ENCODE results near the gene KANSL3. TPM values are rescaled to one million over a fixed set of nuclear protein-coding genes. Genes with fewer than 3 reads are reported as not detected.

Gene KANSL3
- total RNA-seq, 2 donors from 2014 or later: 26.9 to 27.6 TPM

GRCh38 chr2:96618596-96619283, 19.4 kb downstream of the KANSL3 start:
- intact Hi-C loops (cut with DNase I): no loop called here
- ATAC-seq: peak; percentile 10 to 54
- no peak for DNase-seq

GRCh38 chr2:96617012-96617411, 21.1 kb downstream of the KANSL3 start:
- ATAC-seq (peak in 1 of 2 donors; percentile 15), DNase-seq (no peak)
- intact Hi-C loops (cut with DNase I): no loop called here

GRCh38 chr2:96616535-96616934, 21.6 kb downstream of the KANSL3 start:
- peak in 1 of 2 donors; percentile 9 for ATAC-seq
- intact Hi-C loops (cut with DNase I): no loop called here
- DNase-seq: no peak

GRCh38 chr2:96616128-96616527, 22.0 kb downstream of the KANSL3 start:
- ATAC-seq (no peak), DNase-seq (no peak)
- intact Hi-C loops (cut with DNase I): no loop called here

GRCh38 chr2:96608469-96609455, 29.4 kb downstream of the KANSL3 start:
- intact Hi-C loops (cut with DNase I): no loop called here
- DNase-seq: no peak
- ATAC-seq: peak in 1 of 2 donors; percentile 58

GRCh38 chr2:96604104-96604503, 34.0 kb downstream of the KANSL3 start:
- ATAC-seq: no peak
- DNase-seq: no peak
- intact Hi-C loops (cut with DNase I): no loop called here

- no peak for ATAC-seq
- intact Hi-C loops (cut with DNase I): no loop called here
- no peak for DNase-seq
Observed at GRCh38 chr2:96602330-96602823, 35.7 kb downstream of the KANSL3 start.

GRCh38 chr2:96601382-96602292, 36.5 kb downstream of the KANSL3 start:
- intact Hi-C loops (cut with DNase I): no loop called here
- peak in 1 of 2 donors; percentile 14 for ATAC-seq

GRCh38 chr2:96599941-96600340, 38.2 kb downstream of the KANSL3 start:
- DNase-seq: no peak
- intact Hi-C loops (cut with DNase I): no loop called here
- ATAC-seq: no peak

More at GRCh38 chr2:96601382-96602292, 36.5 kb downstream of the KANSL3 start:
- no peak for DNase-seq

GRCh38 chr2:96596596-96596995, 41.5 kb downstream of the KANSL3 start:
- no peak for ATAC-seq
- no peak for DNase-seq
- intact Hi-C loops (cut with DNase I): no loop called here

GRCh38 chr2:96594691-96595152, 43.4 kb downstream of the KANSL3 start:
- intact Hi-C loops (cut with DNase I): no loop called here
- no peak for ATAC-seq
- DNase-seq: no peak

GRCh38 chr2:96594282-96594681, 43.8 kb downstream of the KANSL3 start:
- ATAC-seq (no peak), DNase-seq (no peak)
- intact Hi-C loops (cut with DNase I): no loop called here

GRCh38 chr2:96591494-96591893, 46.6 kb downstream of the KANSL3 start:
- DNase-seq (no peak), ATAC-seq (no peak)
- intact Hi-C loops (cut with DNase I): no loop called here

- ATAC-seq: no peak
- DNase-seq: no peak
- intact Hi-C loops (cut with DNase I): no loop called here
Observed at GRCh38 chr2:96591054-96591453, 47.1 kb downstream of the KANSL3 start.

- DNase-seq: no peak
- intact Hi-C loops (cut with DNase I): no loop called here
- no peak for ATAC-seq
Observed at GRCh38 chr2:96587843-96588242, 50.3 kb downstream of the KANSL3 start.

- intact Hi-C loops (cut with DNase I): no loop called here
- DNase-seq: no peak
- ATAC-seq: peak in 1 of 2 donors; percentile 76
Observed at GRCh38 chr2:96584017-96584416, 54.1 kb downstream of the KANSL3 start.

- no peak for DNase-seq
- intact Hi-C loops (cut with DNase I): no loop called here
- no peak for ATAC-seq
Observed at GRCh38 chr2:96580771-96581170, 57.3 kb downstream of the KANSL3 start.

- ATAC-seq (no peak), DNase-seq (no peak)
- intact Hi-C loops (cut with DNase I): no loop called here
Observed at GRCh38 chr2:96579422-96579821, 58.7 kb downstream of the KANSL3 start.

GRCh38 chr2:96578731-96579130, 59.4 kb downstream of the KANSL3 start:
- intact Hi-C loops (cut with DNase I): no loop called here
- no peak for DNase-seq
- ATAC-seq: no peak

Data from left cardiac atrium (tissue), 4 donors.